Muscle layer of duodenum (tissue), 2 donors: ENCODE measurements around the gene PUSL1.

Source experiments
- H3K27ac ChIP-seq: one replicate; pipeline ENCODE4 v1.7.0; 2013; ENCODE audit warnings: mild to moderate bottlenecking, low read length
- H3K27me3 ChIP-seq: one replicate; pipeline ENCODE4 v1.7.0; 2013; ENCODE audit warnings: low read depth, mild to moderate bottlenecking, control low read depth, low read length
- H3K36me3 ChIP-seq, 2 donors: one replicate each; pipeline ENCODE4 v1.7.0; 2013; ENCODE audit warnings: low read length in 2 of 2, control low read depth in 1 of 2, mild to moderate bottlenecking in 1 of 2; ENCODE audit not compliant: insufficient read depth in 2 of 2, control insufficient read depth in 1 of 2
- H3K4me1 ChIP-seq, 2 donors: one replicate each; pipeline ENCODE4 v1.7.0; 2013; ENCODE audit warnings: low read length in 2 of 2, mild to moderate bottlenecking in 2 of 2, control low read depth in 1 of 2, moderate library complexity in 1 of 2; ENCODE audit not compliant: insufficient read depth in 2 of 2, control insufficient read depth in 1 of 2
- H3K4me3 ChIP-seq, 2 donors: one replicate each; pipeline ENCODE4 v1.7.0; 2013; ENCODE audit warnings: low read length in 2 of 2, low read depth in 1 of 2, mild to moderate bottlenecking in 1 of 2
- H3K9me3 ChIP-seq, 2 donors: one replicate each; pipeline ENCODE4 v1.7.0; 2013; ENCODE audit warnings: low read length in 2 of 2, control low read depth in 1 of 2, mild to moderate bottlenecking in 1 of 2; ENCODE audit not compliant: control insufficient read depth in 1 of 2
- donor health status: healthy.

Gene PUSL1

DNA sequence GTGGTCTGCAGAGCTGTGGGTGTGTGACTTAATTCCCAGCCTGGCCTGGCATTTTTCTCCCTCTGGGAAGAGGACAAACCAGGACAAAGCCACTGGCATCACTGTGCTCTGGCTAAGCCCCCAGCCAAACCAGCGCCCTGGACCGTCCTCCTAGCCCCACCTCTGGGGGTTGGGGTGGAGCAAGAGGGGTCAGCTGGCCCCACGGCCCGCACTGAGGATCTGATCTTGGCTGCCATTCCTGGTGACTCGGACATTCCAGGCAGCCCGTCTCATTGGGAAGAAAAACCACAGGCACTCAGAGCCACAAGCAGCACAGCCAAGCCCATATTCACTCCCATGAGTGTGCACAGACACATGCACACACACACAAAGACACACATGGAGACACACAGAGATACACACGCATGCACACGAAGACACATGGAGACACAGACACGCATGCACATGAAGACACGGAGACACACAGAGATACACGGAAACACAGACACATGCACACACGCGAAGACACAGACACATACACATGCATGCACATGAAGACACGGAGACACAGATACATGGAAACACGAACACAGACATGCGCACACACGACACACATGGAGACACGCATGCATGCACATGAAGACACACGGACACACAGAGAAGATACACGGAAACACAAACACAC lies 52.2 kb downstream of the PUSL1 start:
- H3K27ac ChIP-seq, result peak overlapping the region; percentile 8
- H3K27me3 ChIP-seq, result no peaks in the 10 kb centered on the region

More for the DNA sequence above, 52.2 kb downstream of the PUSL1 start:
- Histone ChIP-seq H3K4me3 (no peak overlapping the region), H3K36me3 (no peaks in the 10 kb centered on the region), H3K9me3 (no peaks in the 10 kb centered on the region), H3K4me1 (peaks cover 6 to 40% of the 10 kb centered on the region in 2 donors)
